Coronary artery (tissue), 2 donors: Measurements from ENCODE around the gene FSIP2.

ENCODE experiments used
- DNase-seq: peaks from one replicate; pipeline ENCODE4 v3.0.0-alpha.2; 2017; ENCODE audit warnings: low spot score
- H3K27ac ChIP-seq, 2 donors: fragments of 200-600 bp; sonication (generic); one replicate each; pipeline ENCODE4 v1.5.1; 2016 to 2019
- H3K4me3 ChIP-seq: fragments of 200-600 bp; sonication (generic); 2 replicates; pipeline ENCODE4 v1.5.1; 2016; ENCODE audit warnings: mild to moderate bottlenecking, moderate library complexity
- TF ChIP-seq, protein P1 (sequence below): fragments of 200-600 bp; sonication (generic); IDR thresholded peaks from one replicate; pipeline ENCODE4 v1.5.1; 2019; ENCODE audit warnings: antibody characterized with exemption

Gene FSIP2

DNA sequence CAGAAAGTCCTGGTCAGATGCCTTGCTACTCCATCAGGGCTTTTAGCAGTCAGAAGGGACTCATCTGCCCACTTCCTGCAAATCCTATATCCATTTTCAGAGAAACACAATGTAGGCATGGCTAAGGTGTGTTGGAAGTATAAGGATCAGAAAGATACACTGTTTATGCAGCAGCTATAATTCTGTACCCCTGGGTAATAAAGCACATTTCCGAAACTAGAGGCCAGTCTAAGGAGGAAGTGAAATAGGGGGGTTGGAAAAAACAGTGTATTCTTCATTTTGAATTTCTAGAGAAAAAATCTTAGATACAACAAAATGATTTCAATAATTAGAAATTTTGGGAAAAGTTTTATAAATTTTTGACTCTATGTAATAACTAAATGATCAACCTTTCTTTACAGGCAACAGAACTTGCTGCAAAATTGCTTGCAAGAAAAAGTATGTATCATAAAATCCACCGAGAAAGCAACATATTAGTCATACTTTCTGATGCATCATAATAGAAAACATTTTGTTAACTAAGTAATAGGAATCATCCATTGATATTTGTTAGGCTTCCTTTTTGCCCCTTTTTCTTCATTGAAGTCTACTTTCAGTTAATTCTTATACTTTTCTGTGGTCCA lies 47.4 kb downstream of the FSIP2 start:
- no peak for DNase-seq
- TF ChIP-seq, protein P1, sequence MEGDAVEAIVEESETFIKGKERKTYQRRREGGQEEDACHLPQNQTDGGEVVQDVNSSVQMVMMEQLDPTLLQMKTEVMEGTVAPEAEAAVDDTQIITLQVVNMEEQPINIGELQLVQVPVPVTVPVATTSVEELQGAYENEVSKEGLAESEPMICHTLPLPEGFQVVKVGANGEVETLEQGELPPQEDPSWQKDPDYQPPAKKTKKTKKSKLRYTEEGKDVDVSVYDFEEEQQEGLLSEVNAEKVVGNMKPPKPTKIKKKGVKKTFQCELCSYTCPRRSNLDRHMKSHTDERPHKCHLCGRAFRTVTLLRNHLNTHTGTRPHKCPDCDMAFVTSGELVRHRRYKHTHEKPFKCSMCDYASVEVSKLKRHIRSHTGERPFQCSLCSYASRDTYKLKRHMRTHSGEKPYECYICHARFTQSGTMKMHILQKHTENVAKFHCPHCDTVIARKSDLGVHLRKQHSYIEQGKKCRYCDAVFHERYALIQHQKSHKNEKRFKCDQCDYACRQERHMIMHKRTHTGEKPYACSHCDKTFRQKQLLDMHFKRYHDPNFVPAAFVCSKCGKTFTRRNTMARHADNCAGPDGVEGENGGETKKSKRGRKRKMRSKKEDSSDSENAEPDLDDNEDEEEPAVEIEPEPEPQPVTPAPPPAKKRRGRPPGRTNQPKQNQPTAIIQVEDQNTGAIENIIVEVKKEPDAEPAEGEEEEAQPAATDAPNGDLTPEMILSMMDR: no peak
- Histone ChIP-seq H3K27ac (no peak overlapping the region), H3K4me3 (no peak overlapping the region)

DNA sequence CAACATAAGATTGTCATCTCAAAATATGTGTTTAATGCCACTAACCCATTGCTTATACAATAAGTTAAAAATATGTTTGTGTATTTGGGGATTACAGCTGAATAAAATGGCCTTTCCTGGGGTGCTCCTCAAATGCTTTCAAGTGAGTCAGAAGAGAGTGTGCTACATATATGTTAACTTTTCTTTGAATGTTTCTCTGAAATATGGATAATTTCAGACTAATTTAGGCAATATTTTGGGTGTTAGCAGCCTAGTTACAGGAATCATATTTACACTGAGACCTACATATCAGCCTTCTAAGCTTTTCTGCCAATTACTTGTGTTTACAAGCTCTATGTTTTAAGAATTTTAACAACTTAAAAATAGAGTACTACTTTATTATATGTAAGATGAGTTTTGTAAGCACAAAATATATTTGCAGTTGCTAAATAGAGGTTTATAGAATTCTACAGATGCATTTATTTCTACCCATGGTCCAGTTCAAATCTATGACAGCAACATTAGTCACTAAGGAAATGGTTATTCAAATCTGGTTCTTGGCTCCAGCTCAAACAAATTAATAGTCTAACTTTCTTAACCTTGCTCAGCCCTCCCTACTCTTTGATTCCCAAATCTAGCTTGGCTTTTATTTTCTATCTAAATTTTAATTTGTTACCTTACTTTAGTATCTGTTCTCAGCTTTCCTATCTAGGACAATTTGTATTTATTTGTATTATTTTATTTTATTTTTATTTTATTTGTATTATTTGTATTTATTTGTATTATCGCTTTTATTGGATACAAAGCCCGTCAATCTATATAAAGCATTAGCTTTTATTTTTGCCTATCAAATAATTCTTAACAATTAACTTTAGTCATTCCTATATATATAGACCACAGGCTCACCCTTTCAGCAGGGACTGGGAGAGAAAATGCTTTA lies 48.9 kb downstream of the FSIP2 start:
- no peak for DNase-seq
- no peak overlapping the region for H3K27ac ChIP-seq
- TF ChIP-seq, protein P1: no peak
- no peak overlapping the region for H3K4me3 ChIP-seq

DNA sequence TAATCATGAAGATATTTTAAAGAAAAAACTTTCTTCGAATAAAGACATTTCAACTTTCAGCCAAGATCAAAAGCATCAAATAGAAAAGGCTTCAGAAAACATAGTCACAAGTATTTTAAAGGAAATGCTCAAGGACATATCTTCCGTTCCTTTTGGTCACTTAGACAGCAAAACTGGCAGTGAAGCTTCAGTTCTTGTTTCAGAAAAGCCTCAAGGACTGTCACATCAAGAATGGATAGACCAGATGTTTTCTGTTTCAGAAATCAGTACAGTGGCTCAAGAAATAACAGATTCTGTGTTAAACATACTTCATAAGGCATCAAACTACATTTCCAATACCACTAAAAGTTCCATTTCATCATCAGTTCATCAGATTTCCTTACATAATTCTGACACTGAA lies 51.8 kb downstream of the FSIP2 start:
- TF ChIP-seq, protein P1: no peak
- no peak for DNase-seq
- Histone ChIP-seq H3K27ac (no peak overlapping the region), H3K4me3 (no peak overlapping the region)

DNA sequence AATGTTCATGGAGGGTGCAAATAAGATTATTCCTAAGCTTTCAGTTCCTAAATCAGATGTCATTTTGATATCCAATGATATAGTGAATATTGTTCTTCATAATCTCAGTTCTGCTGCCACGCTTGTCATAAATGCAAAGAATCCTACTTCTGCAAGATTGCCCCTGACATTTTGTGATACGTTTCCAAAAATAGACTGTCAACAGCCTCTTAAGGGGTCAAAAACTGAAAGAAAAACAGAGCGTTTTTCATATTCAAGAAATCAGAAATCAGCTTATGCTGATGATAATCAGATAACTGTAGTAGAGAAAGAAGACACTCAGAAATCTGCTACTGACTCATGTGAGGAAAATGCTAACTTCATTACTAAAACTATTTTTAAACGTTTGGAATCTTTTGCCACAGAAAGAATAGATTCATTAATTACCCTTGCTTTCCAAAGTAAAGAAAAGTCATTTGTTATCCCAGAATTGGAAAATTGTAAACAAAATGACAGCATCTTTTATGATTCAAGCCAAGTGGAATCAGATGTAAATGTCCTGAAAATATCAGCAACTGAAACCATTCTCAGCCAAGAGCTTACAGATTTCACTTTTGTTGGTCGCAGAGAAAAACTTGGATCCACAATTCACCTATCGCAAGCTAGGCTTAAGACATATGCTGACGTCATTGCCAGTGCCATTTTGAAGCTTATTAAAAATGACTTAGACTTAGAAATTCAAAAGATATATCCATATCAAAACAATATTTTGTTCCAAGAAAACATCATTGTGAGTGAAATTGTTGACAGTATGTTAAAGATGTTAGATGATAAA lies 55.1 kb downstream of the FSIP2 start:
- TF ChIP-seq, protein P1: no peak
- DNase-seq: no peak
- H3K27ac ChIP-seq: no peak overlapping the region
- H3K4me3 ChIP-seq: no peak overlapping the region

DNA sequence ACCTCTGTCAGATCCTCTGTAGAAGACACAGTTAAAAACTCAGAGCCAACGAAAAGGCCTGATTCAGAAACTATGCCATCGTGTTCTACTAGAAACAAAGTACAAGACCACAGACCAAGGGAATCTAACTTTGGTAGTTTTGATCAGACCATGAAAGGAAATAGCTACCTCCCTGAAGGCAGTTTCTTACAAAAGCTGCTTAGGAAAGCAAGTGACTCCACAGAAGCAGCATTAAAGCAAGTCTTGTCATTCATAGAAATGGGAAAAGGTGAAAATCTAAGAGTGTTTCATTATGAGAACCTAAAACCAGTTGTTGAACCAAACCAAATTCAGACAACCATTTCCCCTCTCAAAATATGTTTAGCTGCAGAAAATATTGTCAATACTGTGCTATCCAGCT lies 58.2 kb downstream of the FSIP2 start:
- TF ChIP-seq, protein P1: no peak
- H3K27ac ChIP-seq: no peak overlapping the region
- DNase-seq: no peak
- H3K4me3 ChIP-seq: no peak overlapping the region

DNA sequence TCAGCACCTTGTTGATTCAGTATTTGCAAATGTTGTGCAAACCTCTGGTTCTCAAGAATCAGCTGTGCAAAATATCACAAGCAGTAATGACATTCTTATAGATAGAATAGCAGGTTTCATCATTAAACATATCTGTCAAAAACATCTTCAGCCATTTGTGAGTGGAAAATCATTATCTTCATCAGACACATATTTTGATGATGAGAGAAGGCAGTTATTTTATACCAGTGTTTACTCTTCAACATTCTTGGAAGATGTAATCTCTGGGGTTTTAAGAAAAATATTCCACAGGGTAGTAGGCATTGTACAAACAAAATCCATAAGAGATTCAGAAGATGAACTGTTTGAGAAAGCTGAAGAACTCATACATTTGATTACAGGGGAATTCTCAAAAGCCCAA lies 64.3 kb downstream of the FSIP2 start:
- no peak for DNase-seq
- Histone ChIP-seq H3K27ac (no peak overlapping the region), H3K4me3 (no peak overlapping the region)
- TF ChIP-seq, protein P1: no peak
